Cardiac atrium fibroblast (primary cell): Measurements from ENCODE around the gene KRTAP4-7. TPM values are rescaled to one million over a fixed set of nuclear protein-coding genes. Genes with fewer than 3 reads are reported as not detected.

Source experiments
- total RNA-seq: library from RNA; depleted of rRNA; stranded (reverse); fragments of >200 nt; gene quantifications from 2 replicates; pipeline ENCODE4 v1.2.3, GENCODE V29; 2015

KRTAP4-7 gene
- not detected in 2 replicates for total RNA-seq

GRCh38 chr17:41084100-41084856 lies at the start of gene KRTAP4-7:
TSS of gene KRTAP4-7 (plus strand) at chr17:41084150. CDS start at chr17:41084207, 57 bp downstream.

GRCh38 chr17:41034346-41034935 lies 49.5 kb upstream of the KRTAP4-7 start, which contains the start of gene KRTAP1-3:
TSS of gene KRTAP1-3 (minus strand) at chr17:41034874. CDS start at chr17:41034821, 53 bp downstream.

GRCh38 chr17:41040783-41041571 lies 43.0 kb upstream of the KRTAP4-7 start, which contains the start of gene KRTAP1-1:
TSS of gene KRTAP1-1 (minus strand) at chr17:41041450. CDS start at chr17:41041397, 53 bp downstream.

GRCh38 chr17:41046735-41047465 lies 37.0 kb upstream of the KRTAP4-7 start, which contains the start of gene KRTAP2-1:
TSS of gene KRTAP2-1 (minus strand) at chr17:41047316. CDS start at chr17:41047267, 49 bp downstream.

GRCh38 chr17:41055130-41055529 lies 28.8 kb upstream of the KRTAP4-7 start, which contains the start of gene KRTAP2-2:
TSS of gene KRTAP2-2 (minus strand) at chr17:41055230. CDS start at chr17:41055211, 19 bp downstream.

GRCh38 chr17:41060052-41060604 lies 23.8 kb upstream of the KRTAP4-7 start, which contains the start of gene KRTAP2-3:
TSS of gene KRTAP2-3 (minus strand) at chr17:41060114. CDS start at chr17:41060050, 64 bp downstream.

GRCh38 chr17:41065829-41066624 lies 17.9 kb upstream of the KRTAP4-7 start, which contains the start of gene KRTAP2-4:
TSS of gene KRTAP2-4 (minus strand) at chr17:41065879. CDS start at chr17:41065845, 34 bp downstream.

GRCh38 chr17:41098042-41098441 lies 14.1 kb downstream of the KRTAP4-7 start, which contains the start of gene KRTAP4-8:
TSS of gene KRTAP4-8 (minus strand) at chr17:41098142. CDS start at chr17:41098084, 58 bp downstream.

GRCh38 chr17:41101586-41102259 lies 17.8 kb downstream of the KRTAP4-7 start, which contains the start of gene KRTAP4-16:
TSS of gene KRTAP4-16 (minus strand) at chr17:41102209. CDS start at chr17:41102209, 0 bp downstream.

GRCh38 chr17:41105347-41105746 lies 21.4 kb downstream of the KRTAP4-7 start, which contains the start of gene KRTAP4-9:
TSS of gene KRTAP4-9 (plus strand) at chr17:41105389. CDS start at chr17:41105389, 0 bp downstream.

GRCh38 chr17:41117846-41118386 lies 34.0 kb downstream of the KRTAP4-7 start, which contains the start of gene KRTAP4-11:
TSS of gene KRTAP4-11 (minus strand) at chr17:41118373. CDS start at chr17:41118315, 58 bp downstream.

GRCh38 chr17:41123991-41124371 lies 40.0 kb downstream of the KRTAP4-7 start, which contains the start of gene KRTAP4-12:
TSS of gene KRTAP4-12 (minus strand) at chr17:41124182. CDS start at chr17:41124122, 60 bp downstream.

Other genes starting within 250 kb of the KRTAP4-7 start
- not detected in 2 replicates for gene KRT12, start 216.9 kb upstream of the KRTAP4-7 start, total RNA-seq
- gene KRT20, start 198.9 kb upstream of the KRTAP4-7 start, total RNA-seq, result not detected in 2 replicates
- not detected in 2 replicates for gene KRT23, start 146.5 kb upstream of the KRTAP4-7 start, total RNA-seq
- gene KRT39, start 117.2 kb upstream of the KRTAP4-7 start, total RNA-seq, result not detected in 2 replicates
- not detected in 2 replicates for gene KRT40, start 99.8 kb upstream of the KRTAP4-7 start, total RNA-seq
- gene KRTAP3-3, start 90.0 kb upstream of the KRTAP4-7 start, total RNA-seq, result not detected in 2 replicates
- gene KRTAP3-2, start 84.2 kb upstream of the KRTAP4-7 start, total RNA-seq, result not detected in 2 replicates
- gene KRTAP3-1, start 75.0 kb upstream of the KRTAP4-7 start, total RNA-seq, result not detected in 2 replicates
- not detected in 2 replicates for gene KRTAP1-5, start 56.9 kb upstream of the KRTAP4-7 start, total RNA-seq
- not detected in 2 replicates for gene KRTAP1-4, start 54.0 kb upstream of the KRTAP4-7 start, total RNA-seq
- not detected in 2 replicates for gene KRTAP1-3, start 49.3 kb upstream of the KRTAP4-7 start, total RNA-seq
- not detected in 2 replicates for gene KRTAP1-1, start 42.7 kb upstream of the KRTAP4-7 start, total RNA-seq
- gene KRTAP2-1, start 36.8 kb upstream of the KRTAP4-7 start, total RNA-seq, result not detected in 2 replicates
- gene KRTAP2-2, start 28.9 kb upstream of the KRTAP4-7 start, total RNA-seq, result not detected in 2 replicates
- gene KRTAP2-3, start 24.0 kb upstream of the KRTAP4-7 start, total RNA-seq, result not detected in 2 replicates
- gene KRTAP2-4, start 18.3 kb upstream of the KRTAP4-7 start, total RNA-seq, result not detected in 2 replicates
- not detected in 2 replicates for gene KRTAP4-8, start 14.0 kb downstream of the KRTAP4-7 start, total RNA-seq
- gene KRTAP4-16, start 18.1 kb downstream of the KRTAP4-7 start, total RNA-seq, result not detected in 2 replicates
- not detected in 2 replicates for gene KRTAP4-9, start 21.2 kb downstream of the KRTAP4-7 start, total RNA-seq
- not detected in 2 replicates for gene KRTAP4-11, start 34.2 kb downstream of the KRTAP4-7 start, total RNA-seq
- gene KRTAP4-12, start 40.0 kb downstream of the KRTAP4-7 start, total RNA-seq, result not detected in 2 replicates
- gene KRTAP4-6, start 56.4 kb downstream of the KRTAP4-7 start, total RNA-seq, result not detected in 2 replicates
- not detected in 2 replicates for gene KRTAP4-5, start 65.7 kb downstream of the KRTAP4-7 start, total RNA-seq
- not detected in 2 replicates for gene KRTAP4-4, start 76.6 kb downstream of the KRTAP4-7 start, total RNA-seq
- gene KRTAP4-3, start 84.1 kb downstream of the KRTAP4-7 start, total RNA-seq, result not detected in 2 replicates
- not detected in 2 replicates for gene KRTAP4-2, start 94.1 kb downstream of the KRTAP4-7 start, total RNA-seq
- not detected in 2 replicates for gene KRTAP4-1, start 100.8 kb downstream of the KRTAP4-7 start, total RNA-seq
- not detected in 2 replicates for gene KRTAP9-1, start 105.7 kb downstream of the KRTAP4-7 start, total RNA-seq
- not detected in 2 replicates for gene KRTAP9-2, start 142.5 kb downstream of the KRTAP4-7 start, total RNA-seq
- not detected in 2 replicates for gene KRTAP9-3, start 148.3 kb downstream of the KRTAP4-7 start, total RNA-seq
- gene KRTAP9-8, start 153.8 kb downstream of the KRTAP4-7 start, total RNA-seq, result not detected in 2 replicates
- not detected in 2 replicates for gene KRTAP9-4, start 165.5 kb downstream of the KRTAP4-7 start, total RNA-seq
- gene KRTAP9-9, start 171.2 kb downstream of the KRTAP4-7 start, total RNA-seq, result not detected in 2 replicates
- gene KRTAP9-6, start 181.2 kb downstream of the KRTAP4-7 start, total RNA-seq, result not detected in 2 replicates
- gene KRTAP9-7, start 191.5 kb downstream of the KRTAP4-7 start, total RNA-seq, result not detected in 2 replicates
- not detected in 2 replicates for gene KRTAP29-1, start 218.7 kb downstream of the KRTAP4-7 start, total RNA-seq
- not detected in 2 replicates for gene KRTAP16-1, start 225.2 kb downstream of the KRTAP4-7 start, total RNA-seq
- gene KRTAP17-1, start 231.6 kb downstream of the KRTAP4-7 start, total RNA-seq, result not detected in 2 replicates